ENCODE data around the gene SH3BP4. TPM values are rescaled to one million over a fixed set of nuclear protein-coding genes. Genes with fewer than 3 reads are reported as not detected.

SH3BP4 gene
- total RNA-seq, 1 donor from 2014 or later: 37.1 TPM

- Mint-ChIP-seq H3K27ac (ENCODE audit: unreplicated experiment) (no peak overlapping the region), H3K36me3 (ENCODE audit: low read depth) (peaks cover 4% of the 10 kb centered on the region), H3K4me3 (no peak overlapping the region), H3K9me3 (no peaks in the 10 kb centered on the region), H3K27me3 (ENCODE audit: low read depth) (peaks cover 2% of the 10 kb centered on the region), H3K4me1 (peaks cover 38% of the 10 kb centered on the region)
- no peak for TF ChIP-seq CTCF (conservative IDR thresholded peaks at IDR 0.05)
- no peak for DNase-seq (ENCODE audit: low read depth, low spot score)
Measured at GRCh38 chr2:235027558-235028214, 75.9 kb downstream of the SH3BP4 start.

GRCh38 chr2:235028646-235029045, 76.8 kb downstream of the SH3BP4 start:
- no peak for TF ChIP-seq CTCF (conservative IDR thresholded peaks at IDR 0.05)
- no peak overlapping the region for H3K4me3 Mint-ChIP-seq
- peak overlapping the region; percentile 32 for H3K27ac Mint-ChIP-seq (ENCODE audit: unreplicated experiment)
- H3K9me3 Mint-ChIP-seq: no peaks in the 10 kb centered on the region
- H3K4me1 Mint-ChIP-seq: peaks cover 38% of the 10 kb centered on the region
- peaks cover 4% of the 10 kb centered on the region for H3K36me3 Mint-ChIP-seq (ENCODE audit: low read depth)
- peaks cover 2% of the 10 kb centered on the region for H3K27me3 Mint-ChIP-seq (ENCODE audit: low read depth)
- DNase-seq (ENCODE audit: low read depth, low spot score): no peak

- H3K4me1 Mint-ChIP-seq: peaks cover 36% of the 10 kb centered on the region
- no peaks in the 10 kb centered on the region for H3K9me3 Mint-ChIP-seq
- DNase-seq (ENCODE audit: low read depth, low spot score): no peak
- peak overlapping the region; percentile 32 for H3K27ac Mint-ChIP-seq (ENCODE audit: unreplicated experiment)
- no peak for TF ChIP-seq CTCF (conservative IDR thresholded peaks at IDR 0.05)
- H3K4me3 Mint-ChIP-seq: no peak overlapping the region
- peaks cover 4% of the 10 kb centered on the region for H3K36me3 Mint-ChIP-seq (ENCODE audit: low read depth)
- peaks cover 2% of the 10 kb centered on the region for H3K27me3 Mint-ChIP-seq (ENCODE audit: low read depth)
Measured at GRCh38 chr2:235029054-235029453, 77.2 kb downstream of the SH3BP4 start.

GRCh38 chr2:235030126-235030525, 78.3 kb downstream of the SH3BP4 start:
- no peak for TF ChIP-seq CTCF (conservative IDR thresholded peaks at IDR 0.05)
- peak overlapping the region; percentile 72 for H3K27ac Mint-ChIP-seq (ENCODE audit: unreplicated experiment)
- H3K9me3 Mint-ChIP-seq: no peaks in the 10 kb centered on the region
- H3K4me1 Mint-ChIP-seq: peaks cover 31% of the 10 kb centered on the region
- H3K36me3 Mint-ChIP-seq (ENCODE audit: low read depth): peaks cover 5% of the 10 kb centered on the region
- no peak overlapping the region for H3K4me3 Mint-ChIP-seq
- H3K27me3 Mint-ChIP-seq (ENCODE audit: low read depth): peaks cover 2% of the 10 kb centered on the region
- DNase-seq (ENCODE audit: low read depth, low spot score): no peak

GRCh38 chr2:235030936-235031335, 79.1 kb downstream of the SH3BP4 start:
- Mint-ChIP-seq H3K4me1 (peaks cover 25% of the 10 kb centered on the region), H3K9me3 (no peaks in the 10 kb centered on the region), H3K27ac (ENCODE audit: unreplicated experiment) (no peak overlapping the region), H3K27me3 (ENCODE audit: low read depth) (no peaks in the 10 kb centered on the region), H3K36me3 (ENCODE audit: low read depth) (peaks cover 10% of the 10 kb centered on the region), H3K4me3 (no peak overlapping the region)
- TF ChIP-seq CTCF (conservative IDR thresholded peaks at IDR 0.05): no peak
- DNase-seq (ENCODE audit: low read depth, low spot score): no peak

Measured in neural crest cell (in vitro differentiated cells).